Fibroblast of skin of abdomen (primary cell): ENCODE measurements around the gene LRRC4B.

Experiments
- DNase-seq: peaks from one replicate; pipeline ENCODE4 v3.0.0-alpha.2; 2013

The LRRC4B gene

GRCh38 chr19:50519006-50519575 lies 49.1 kb downstream of the LRRC4B start:
- DNase-seq, result no peak

GRCh38 chr19:50518091-50519005 lies 49.9 kb downstream of the LRRC4B start:
- DNase-seq, result no peak

DNA sequence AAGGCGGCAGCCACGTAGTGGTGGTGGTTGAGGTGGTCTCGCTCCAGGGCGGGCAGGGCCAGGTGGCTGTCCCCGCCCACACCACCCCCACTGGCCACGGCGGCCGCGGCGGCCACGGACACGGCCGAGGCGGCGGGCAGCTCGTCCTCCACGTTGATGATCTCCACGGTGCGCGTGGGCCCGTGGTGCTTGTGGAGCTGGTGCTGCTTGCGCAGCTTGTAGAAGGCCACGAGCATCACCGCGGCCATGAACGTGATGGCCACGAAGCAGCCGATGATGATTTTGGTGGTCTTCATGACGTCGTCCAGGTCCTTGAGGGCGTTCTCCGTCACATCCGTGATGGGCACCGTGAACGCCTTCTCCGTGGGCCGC lies 50.5 kb downstream of the LRRC4B start:
- DNase-seq, result no peak

DNA sequence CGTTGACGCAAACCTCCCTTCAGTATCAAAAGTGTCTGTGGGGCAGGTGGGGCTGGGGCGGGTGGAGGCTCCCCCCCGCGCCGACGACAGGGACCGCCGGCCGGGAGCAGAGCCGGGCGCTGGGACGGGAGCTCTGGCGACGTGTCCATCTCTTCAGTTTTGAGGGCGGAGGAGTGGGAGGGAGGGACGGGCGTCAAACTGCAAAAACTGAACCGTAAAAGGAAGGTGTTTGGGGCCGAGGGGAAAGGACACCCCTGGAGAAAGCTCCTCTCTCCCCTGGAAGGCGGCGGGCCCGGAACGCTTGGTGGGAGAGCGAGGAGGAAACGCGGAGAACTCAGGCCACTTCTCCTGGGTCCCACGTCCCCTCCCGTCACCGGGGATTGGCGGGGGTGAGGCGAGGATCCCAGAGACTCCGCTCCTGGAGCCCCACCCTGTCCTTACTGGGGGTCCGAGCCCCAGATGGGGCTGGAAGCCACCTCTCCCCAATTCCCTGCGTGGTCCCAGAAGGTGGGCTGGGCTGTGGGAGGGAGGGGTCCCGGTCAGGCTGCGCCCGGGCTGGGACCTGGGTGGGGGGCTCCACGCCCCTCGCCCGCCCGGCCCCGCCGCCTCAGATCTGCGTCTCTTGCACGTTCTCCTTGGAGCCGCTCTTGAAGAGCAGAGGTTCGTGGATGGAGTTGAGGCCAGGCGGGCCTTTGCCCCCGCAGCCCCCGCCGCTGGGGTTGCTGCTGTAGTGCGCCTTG lies 51.1 kb downstream of the LRRC4B start:
- no peak for DNase-seq

GRCh38 chr19:50516456-50516855 lies 51.8 kb downstream of the LRRC4B start:
- DNase-seq, result no peak

GRCh38 chr19:50515168-50515561 lies 53.1 kb downstream of the LRRC4B start:
- no peak for DNase-seq

- no peak for DNase-seq
These were observed 53.7 kb downstream of the LRRC4B start for GRCh38 chr19:50514346-50515167.

GRCh38 chr19:50513746-50514345 lies 54.4 kb downstream of the LRRC4B start, which contains the start of gene ASPDH:
TSS of gene ASPDH (minus strand) at chr19:50513913. CDS start at chr19:50513823, 90 bp downstream.
- no peak for DNase-seq

DNA sequence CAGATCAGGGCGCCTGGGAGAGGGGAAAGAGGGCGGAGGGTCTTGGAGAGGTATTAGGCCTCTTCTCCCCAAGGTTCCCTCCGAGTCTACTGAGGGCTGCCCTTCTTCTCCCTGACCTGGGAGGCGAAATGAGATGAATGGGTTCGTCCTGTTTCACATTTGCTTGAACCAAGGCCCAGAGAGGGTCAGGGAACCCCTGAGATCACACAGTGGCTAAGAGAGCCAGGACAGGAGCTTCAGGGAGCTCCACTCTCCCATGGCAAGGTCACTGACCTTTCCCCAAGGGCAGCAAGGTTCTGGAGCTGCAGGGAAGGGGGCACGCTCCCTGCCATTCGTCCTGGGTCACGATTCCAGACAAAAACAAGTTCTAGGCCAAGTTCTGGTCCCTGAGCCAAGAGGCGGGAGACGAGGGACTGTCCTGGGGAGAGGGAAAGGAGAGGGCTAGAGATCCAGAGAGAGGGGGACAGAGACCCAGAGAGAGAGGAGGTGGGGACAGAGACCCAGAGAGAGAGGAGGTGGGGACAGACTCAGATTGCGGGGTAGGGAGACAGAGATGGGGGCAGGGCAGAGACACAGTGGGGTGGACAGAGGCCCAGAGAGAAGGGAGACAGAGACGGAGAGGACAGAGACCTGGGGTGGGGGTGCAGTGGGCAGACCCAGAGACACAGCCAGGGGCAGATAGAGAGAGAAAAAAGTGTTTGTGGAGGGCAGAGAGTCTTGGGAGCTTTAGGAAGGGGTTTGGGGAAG lies 55.1 kb downstream of the LRRC4B start:
- no peak for DNase-seq

DNA sequence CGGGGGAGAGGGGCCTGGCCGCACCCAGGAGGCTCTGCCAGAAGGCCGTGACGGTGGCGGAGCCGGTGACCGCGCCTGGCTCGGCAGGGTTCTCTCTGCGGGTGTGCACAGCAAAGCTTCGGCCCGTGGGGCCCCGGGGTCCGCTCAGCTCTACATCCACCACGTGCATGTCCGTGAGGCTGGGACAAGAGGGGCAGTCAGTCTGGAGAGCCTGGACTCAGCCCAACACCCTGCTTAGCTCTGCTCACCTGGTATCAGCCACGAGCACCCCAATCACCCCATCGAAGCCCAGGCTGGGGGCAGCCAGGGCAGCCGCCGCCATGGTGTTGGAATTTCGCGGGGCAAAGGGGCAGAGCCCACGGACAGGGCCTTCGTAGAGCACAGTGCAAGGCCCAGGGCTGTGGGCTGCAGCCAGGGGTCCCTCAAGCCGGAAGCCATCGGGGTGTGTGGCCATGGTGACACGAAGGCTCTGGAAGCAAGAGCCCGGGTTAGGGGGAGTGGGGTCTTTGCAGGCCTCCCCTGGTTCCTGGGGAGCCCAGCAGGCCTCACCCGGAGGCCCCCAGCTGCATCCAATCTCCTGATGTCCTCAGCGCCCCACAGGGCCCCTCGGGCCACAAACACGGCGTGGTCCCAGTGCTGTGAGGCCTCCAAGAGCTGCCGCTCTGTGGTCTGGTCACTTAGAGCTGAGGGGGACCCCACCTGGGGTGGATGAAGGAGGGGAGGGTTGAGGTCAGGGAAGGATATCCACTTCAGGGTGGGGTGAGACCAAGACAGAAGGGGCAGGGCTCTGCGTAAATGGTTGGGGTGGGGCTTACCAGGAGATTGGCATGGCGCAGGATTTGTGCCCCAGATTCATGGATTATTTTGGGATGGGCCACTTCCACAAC lies 55.9 kb downstream of the LRRC4B start:
- DNase-seq, result no peak

- peak; percentile 100 for DNase-seq
These were observed 57.0 kb downstream of the LRRC4B start, which contains the start of gene JOSD2 for GRCh38 chr19:50511069-50511822. TSS of gene JOSD2 (minus strand) at chr19:50511191. CDS start at chr19:50510431, 760 bp downstream.

DNA sequence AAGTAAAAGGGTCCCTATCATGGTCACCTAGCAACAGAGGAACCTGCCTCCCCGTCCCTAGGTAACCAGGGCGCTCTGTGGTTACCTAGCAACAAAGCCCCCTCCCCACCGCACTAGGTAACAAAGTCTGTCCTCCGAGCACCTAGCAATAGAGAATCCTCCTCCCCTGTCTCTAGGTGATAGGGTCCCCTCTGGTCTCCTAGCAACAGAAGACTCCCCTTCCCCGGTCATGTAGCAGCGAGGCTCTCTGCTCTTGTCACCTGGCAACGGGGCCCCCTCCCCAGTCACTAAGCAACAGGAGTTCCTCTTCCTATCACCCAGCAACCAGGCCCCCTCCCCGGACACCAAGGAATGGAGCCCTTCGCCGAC lies 57.6 kb downstream of the LRRC4B start:
- DNase-seq, result no peak

- DNase-seq, result no peak
These were observed 58.0 kb downstream of the LRRC4B start for GRCh38 chr19:50510121-50510670.

GRCh38 chr19:50509366-50509765 lies 58.9 kb downstream of the LRRC4B start:
- no peak for DNase-seq

GRCh38 chr19:50508843-50509190 lies 59.4 kb downstream of the LRRC4B start:
- no peak for DNase-seq

GRCh38 chr19:50507376-50507775 lies 60.9 kb downstream of the LRRC4B start:
- DNase-seq, result no peak

DNA sequence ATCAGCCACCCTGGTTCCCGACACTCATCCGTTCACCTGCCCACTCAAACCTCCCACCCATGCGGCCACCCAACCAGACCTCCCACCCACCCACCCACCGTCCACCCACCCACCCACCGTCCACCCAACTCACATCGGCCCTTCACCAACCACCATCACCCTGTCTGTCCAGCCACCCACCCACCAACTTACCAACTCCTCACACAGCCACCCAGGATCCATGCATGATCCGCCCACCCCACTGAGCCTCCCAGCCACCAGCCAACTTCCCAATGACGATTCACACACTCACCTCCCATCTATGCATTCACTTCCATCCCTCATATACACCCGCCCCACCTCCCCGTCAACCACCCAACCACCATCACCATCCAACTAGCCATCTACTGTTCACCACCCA lies 61.5 kb downstream of the LRRC4B start:
- no peak for DNase-seq

DNA sequence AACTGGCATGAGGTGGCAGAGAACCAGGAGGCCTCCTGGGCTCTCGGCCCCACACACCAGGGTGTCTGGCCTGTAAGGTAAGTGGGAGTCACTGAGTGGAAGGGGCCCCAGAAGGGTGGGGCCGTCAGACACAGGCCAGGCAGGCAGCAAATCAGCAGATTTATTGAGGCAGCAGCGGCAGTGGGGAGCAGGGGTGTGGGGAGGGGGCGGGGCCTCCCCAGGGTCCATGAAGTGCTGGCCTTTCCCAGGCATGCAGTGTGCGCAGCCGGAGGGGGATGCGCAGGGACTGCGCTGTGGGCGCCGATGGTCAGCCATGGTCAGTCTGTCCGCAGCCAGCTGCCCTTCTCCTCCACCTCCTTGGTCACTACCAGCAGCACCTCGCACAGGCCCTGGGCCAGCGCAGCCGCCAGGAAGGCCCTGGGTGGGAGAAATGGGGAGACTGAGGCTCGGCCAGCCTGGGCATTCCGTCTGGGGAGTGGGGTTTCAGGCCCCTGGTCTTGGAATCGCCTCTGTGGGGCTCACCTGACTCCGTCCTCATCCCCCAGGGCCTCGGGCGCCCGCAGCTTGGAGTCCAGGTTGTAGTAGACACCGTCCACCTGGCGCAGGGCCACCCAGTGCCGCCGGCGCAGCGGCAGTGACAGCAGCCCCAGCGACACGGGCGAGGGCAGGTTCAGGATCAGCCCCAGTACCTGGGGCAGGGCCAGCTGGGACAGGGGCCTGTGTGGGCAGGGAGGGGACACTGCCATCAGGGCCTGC lies 62.2 kb downstream of the LRRC4B start:
- no peak for DNase-seq
